GM19193 (cell line): Measurements from ENCODE around the gene COL5A1.

ENCODE experiments used
- POLR2A ChIP-seq: IDR thresholded peaks from 4 replicates; pipeline ENCODE4 v1.6.1; 2011; ENCODE audit not compliant: insufficient read depth, insufficient read length; ENCODE audit errors: extremely low read depth

Gene COL5A1

DNA sequence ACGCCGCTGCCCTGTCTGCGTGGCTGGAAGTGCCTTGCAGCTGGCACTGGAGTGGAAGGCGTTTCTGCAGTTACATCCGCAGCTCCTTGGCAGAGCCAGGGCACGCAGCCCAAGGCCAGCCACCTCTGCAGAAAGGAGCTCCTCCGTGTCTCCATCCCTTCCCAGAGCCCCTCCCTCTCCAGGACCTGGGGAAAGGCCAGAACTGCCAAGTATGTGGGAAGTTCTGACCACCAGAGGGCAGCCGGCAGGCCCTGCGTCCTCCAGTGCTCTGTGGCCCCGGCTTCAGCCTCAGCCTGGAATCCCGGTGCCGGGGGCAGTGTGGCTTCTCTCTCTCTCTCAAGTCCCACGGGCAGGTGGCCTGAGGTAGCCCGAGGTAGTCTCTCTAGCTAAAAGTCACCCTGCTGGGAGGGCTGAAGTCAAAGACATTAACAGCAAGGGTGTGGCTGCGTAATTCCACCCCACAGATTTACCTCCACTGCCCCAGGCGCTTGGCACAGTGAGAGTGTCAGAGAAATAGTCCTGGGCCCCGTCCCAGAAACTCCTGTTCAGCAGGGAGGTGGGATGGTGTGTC is 137.3 kb downstream of the COL5A1 start:
- TF ChIP-seq POLR2A: no peak

DNA sequence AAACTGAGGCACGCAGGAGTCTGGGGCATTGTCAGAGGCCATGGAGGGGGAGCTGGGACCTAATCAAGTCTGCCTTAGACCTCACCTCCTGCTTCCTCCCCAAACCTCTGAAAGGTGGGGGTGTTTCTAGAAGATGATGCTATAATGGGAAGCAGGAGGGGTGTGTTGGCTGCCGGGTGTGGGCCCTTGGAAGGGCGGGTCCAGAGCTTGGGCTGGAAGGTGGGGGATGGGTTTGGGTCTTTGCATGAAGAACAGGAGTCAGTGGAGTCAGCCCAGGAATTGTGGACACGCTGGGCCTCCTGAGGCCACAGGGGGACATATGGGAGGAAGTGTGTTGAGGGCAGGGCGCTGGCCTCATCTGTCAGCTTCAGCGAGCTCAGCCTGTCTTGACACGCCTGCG is 138.0 kb downstream of the COL5A1 start:
- no peak for TF ChIP-seq POLR2A

DNA sequence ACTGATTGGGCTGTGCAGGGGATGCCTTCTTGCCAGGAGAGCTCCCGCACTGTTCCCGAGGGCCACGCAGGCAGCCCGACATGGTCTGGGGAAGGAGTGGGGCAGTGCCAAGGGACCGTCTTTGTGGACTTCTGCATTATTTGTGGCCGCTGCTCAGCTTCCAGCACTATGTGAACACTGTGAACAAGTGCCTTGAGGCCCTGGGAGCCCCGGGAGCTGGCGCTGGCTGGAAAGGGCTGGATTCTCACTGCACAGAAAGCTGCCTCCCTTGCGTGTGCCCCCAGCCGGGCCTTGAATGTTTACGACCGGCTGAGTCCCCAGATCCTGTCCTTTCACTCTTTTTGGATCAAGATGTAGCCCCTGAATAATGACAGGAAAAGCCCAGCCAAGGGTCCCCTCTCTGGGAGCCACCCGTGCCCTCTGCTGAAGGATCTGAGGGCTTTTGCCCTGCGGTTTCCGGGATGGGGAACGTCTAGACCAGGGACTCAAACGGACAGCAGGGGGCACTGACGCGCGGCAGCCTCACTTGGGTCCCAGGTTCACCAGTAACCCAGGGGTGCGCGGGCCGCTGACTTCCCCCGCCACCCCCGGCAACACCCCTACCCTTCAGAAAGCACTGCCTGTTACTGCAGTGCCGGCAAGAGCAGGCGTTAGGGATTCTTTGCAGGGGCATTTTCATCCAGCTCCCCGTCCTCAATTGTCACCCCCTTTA is 140.1 kb downstream of the COL5A1 start:
- no peak for TF ChIP-seq POLR2A

DNA sequence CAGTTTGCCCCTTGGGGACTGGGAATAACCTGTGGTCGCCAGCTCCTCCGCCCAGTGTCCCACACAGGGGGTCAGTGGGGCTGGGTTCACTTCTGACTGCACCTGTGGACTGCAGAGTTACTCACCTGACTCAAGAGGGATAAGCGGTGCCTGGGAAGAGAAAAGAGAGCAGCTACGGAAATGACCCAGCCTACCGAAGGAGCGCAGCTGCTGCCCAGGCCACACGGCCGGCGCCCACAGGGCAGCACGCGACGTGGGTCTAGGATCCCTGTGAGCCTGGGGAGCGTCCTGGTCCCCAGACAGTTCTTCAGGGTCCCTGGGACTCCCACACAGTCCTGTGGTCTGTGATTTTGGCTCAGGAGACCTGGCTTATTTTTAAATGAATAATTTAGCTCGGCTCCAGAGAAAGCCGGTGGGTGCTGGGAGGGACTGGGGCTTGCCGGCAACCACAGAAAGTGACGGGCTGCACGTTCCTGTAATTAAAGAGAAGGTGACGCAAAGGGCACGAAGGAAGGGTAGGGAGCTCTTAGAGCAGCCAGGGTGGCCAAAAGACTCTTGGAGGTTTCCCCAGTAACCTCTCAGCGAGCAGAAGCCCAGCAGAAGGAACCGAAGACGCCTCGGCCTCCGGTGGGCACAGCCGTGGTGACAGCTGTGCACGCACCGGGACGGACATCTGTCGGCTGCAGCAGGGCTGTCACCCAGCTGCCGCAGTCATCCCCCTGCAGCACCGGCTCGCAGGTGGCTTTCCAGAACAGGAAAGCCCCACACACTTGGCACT is 141.5 kb downstream of the COL5A1 start:
- TF ChIP-seq POLR2A: no peak

DNA sequence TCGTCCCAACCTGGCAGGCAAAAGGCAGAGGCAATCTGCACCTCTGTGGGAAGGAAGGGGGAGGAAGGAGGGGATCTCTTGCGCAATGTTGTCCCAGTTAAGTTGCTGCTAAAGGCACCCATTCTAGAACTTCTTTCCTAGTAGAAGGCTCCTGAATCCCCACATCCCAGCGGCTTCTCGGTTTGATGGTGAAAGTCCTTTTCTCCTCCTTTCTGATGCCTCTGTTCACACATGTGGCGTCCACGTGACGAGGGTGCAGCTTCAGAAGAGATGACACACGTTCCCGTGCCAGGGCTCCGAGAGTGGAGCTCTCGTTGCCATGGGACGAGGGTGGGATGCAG is 142.1 kb downstream of the COL5A1 start:
- TF ChIP-seq POLR2A: no peak

DNA sequence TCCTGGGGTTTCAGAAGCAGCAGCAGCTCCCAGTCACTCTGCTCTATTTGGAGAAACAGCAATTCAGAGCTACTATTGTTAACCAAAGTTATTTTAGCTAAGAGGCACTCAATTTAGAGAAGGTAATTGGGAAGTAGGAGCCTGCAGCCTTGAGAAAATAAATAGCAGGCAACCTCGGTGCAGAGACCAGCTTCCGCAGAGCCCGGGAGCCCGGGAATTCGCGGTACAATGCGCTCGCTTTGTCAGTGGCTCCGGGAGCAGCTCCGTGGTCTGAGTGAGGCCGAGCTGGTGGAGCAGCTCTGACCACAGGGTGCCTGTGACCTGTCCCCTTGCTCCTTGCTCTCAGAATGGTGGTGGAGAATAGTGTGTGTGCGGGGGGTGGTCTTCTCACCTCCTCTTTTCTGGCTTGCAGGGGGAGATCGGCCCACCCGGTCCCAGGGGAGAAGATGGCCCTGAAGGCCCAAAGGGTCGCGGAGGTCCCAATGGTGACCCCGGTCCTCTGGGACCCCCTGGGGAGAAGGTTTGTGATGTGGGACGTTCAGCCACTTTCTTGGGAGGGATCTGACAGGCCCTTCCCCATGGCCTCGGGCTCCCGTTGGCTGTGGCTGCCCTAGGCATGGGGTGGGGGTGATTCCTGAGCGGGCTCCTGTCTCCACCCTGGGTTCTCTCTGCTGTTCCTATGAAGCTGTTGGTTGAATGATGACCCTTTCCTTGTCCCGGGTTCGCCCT is 143.1 kb downstream of the COL5A1 start:
- TF ChIP-seq POLR2A: no peak

DNA sequence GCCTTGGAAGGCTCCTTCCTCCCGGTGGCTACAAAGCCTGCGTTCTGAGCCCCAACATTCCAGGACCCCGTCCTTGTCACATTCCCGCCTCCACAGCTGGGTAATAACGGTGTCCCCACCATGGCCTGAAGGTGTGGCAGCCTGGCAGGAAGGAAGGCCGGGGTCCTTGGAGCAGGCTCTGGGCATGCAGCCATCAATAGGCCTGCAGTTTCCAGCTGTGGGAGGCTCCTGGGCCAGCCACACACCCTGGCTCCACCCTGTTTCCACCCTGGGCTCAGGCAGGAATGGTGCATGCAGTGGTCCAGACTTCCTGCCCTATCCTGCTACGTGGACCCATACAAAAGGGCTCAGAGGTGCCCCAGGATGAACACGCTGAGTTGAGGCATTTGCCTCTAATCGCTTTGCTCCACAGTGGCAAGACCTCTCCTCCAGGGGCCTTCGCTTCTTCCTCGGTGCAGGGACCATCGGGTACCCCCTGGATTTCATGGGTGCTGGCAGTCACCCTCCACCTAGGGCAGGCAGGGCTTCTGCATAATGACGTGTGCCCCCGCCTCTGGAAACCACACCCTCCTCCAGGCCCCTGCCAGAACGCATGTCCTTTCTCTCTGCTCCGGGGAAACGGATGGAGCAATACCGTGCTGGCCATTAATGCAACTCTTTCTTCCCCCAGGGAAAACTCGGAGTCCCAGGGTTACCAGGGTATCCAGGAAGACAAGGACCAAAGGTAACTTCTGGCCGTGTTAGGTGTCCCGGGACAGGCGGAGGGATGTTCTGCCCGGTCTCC is 143.9 kb downstream of the COL5A1 start:
- TF ChIP-seq POLR2A: no peak

DNA sequence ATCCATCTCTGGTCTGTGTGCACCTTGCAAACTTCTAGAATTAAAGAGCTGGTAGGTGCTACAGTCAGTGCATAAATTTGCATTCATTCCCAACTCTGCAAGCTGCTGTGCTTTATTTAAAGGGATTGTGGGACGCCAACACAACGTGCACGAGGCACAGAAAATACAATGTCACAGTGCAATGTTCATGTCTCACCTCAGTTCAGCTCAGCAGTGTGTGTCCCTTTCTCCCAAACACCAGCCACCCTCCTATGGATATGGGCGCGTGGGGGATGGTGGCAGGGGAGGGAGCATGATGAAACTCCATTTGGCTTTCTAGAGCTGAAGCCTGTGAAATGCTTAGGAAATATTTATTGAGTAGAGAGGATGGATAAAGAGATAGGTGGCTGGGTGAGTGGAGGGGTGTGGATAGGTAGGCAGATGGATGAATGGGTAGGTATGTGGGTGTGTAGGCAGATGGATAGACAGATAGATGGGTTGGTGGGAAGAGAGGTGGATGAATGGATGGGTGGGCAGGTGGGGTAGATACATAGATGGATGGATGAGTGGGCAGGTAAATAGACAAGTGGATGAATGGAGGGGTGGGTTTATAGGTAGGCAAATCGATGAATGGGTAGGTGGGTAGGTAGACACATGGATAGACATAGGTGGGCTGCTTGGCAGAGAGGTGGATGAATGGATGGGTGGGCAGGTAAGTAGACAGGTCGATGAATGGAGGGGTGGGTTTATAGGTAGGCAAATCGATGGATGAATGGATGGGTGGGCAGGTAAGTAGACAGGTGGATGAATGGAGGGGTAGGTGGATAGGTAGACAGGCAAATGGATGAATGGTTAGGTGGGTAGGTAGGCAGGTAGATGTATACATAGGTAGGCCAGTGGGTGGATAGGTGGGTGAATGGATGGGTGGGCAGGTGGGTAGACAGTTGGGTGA is 146.3 kb downstream of the COL5A1 start:
- no peak for TF ChIP-seq POLR2A

DNA sequence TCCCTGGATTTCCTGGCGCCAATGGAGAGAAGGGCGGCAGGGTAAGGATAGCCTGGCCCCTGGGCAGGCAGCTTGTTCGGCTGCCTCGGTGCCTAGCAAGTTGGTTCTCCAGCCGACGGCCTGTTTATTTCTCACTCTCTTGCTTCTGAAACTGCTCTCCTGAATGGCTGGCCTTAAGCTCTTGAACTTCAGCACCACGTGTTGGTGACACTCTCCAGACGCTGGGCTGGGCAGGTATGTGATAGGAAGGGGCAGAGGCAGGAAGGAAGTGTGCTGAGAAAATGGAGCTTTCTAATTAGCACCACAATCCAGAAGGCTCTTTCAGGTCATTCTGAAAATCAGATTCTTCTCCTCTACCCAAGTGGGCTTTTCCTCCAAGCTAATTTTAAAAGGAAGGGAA is 147.6 kb downstream of the COL5A1 start:
- TF ChIP-seq POLR2A: no peak

- no peak for TF ChIP-seq POLR2A
These were observed 149.4 kb downstream of the COL5A1 start for GRCh38 chr9:134791009-134791408.

- TF ChIP-seq POLR2A: no peak
These were observed 151.0 kb downstream of the COL5A1 start for GRCh38 chr9:134792627-134793026.

DNA sequence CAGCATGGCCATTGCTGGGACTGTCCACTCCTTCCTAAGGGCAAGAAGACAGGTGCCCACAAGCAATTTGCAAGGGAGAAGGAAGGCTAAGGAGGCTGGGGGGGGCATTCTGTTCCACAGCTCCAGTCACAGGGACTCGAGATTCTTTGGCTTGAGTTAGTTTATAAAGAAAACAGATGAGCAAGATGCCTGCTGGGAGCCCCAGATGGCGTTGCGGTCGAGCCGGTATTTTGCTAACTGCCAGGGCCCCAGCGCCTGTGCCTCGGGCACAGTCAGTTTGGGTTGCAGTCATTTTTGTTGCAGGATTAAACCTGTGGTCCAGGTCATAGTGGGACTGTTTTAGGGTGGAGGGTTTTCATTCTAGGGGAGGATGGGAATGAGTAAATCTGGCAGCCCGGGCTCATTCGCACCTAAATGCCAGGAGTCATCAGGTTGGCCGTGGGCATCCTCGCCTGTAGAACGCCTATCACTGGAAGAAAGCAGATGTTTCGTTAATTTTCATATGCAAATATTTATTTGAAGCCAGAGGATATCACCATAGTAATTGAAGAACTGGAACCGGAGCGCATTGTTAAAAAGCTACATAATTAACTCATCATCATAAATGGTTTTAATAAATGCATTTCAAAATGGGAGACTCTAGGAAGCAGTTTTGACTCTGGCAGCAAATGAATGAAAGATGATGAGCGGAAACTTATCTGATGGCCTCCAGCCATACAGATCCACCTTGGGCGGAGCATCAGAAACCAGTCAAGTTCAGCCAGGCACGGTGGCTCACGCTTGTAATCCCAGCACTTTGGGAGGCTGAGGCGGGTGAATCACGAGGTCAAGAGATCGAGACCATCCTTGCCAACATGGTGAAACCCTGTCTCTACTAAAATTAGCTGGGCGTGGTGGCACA is 151.9 kb downstream of the COL5A1 start:
- TF ChIP-seq POLR2A: no peak
